K562 (cell line): Measurements from ENCODE around the gene EFCAB5. TPM values are rescaled to one million over a fixed set of nuclear protein-coding genes. Genes with fewer than 3 reads are reported as not detected.

ENCODE experiments used
- ATAC-seq: fragments of 200-7000 bp; cut with Tn5 transposase; 3 replicates; pipeline ENCODE4 v1.9.1; 2020; ENCODE audit warnings: moderate library complexity
- BruUV-seq: library from RNA; stranded (reverse); fragments of 400-500 nt; replicated peaks from 2 replicates; lab custom pipeline; 2021; lab: Mats Ljungman, UMichigan
- CTCF ChIA-PET: fragments of 300-600 bp; formaldehyde crosslinking; extraction: SDS; loops from one replicate; lab custom pipeline; 2021; ENCODE audit warnings: low intra/inter-chr PET ratio; lab: Yijun Ruan, JAX
- POLR2A ChIA-PET: fragments of 300-600, 350-650 bp; sonication (Branson Sonifier 250); formaldehyde crosslinking; extraction: SDS; loops from one replicate; lab custom pipeline; 2021; ENCODE audit warnings: antibody characterized with exemption, inconsistent platforms; lab: Yijun Ruan, JAX
- DNase-seq, 4 experiments: peaks; one replicate each; pipeline versions ENCODE4 v3.0.0 to v3.0.0-alpha.2; 2011 to 2018; ENCODE audit warnings: low spot score in 3 of 4, mixed read lengths in 3 of 4; ENCODE audit errors: extremely low read depth in 1 of 4
- FAIRE-seq: peaks from 2 replicates; lab custom pipeline; 2011; peaks lifted over from hg19 to GRCh38; lab: Jason Lieb, UNC
- H2AFZ ChIP-seq: 2 replicates; pipeline ENCODE4 v1.6.0; 2011; ENCODE audit warnings: low read depth, low read length, control low read depth, inconsistent platforms
- H3K27ac ChIP-seq: fragments of 200-600 bp; 3 replicates; pipeline ENCODE4 v1.8.0; 2011; ENCODE audit warnings: low read depth, mild to moderate bottlenecking, control low read depth, inconsistent platforms, low read length, moderate library complexity, mixed read lengths; ENCODE audit errors: extremely low read depth
- H3K27me3 ChIP-seq, 2 experiments: fragments of 300-600 bp in 1 of 2; 2 replicates in 1 of 2; 3 replicates in 1 of 2; pipeline versions ENCODE4 v1.6.0 to v1.8.0; 2011; ENCODE audit warnings: inconsistent platforms in 2 of 2, low read length in 2 of 2, mild to moderate bottlenecking in 1 of 2, mixed read lengths in 1 of 2, moderate library complexity in 1 of 2; ENCODE audit not compliant: control insufficient read depth in 2 of 2, insufficient read depth in 2 of 2
- H3K36me3 ChIP-seq: fragments of 300-600 bp; 3 replicates; pipeline ENCODE4 v1.8.0; 2011; ENCODE audit warnings: mild to moderate bottlenecking, low read length, inconsistent platforms; ENCODE audit not compliant: control insufficient read depth, insufficient read depth
- H3K4me1 ChIP-seq, 2 experiments: fragments of 200-600 bp in 1 of 2; replicated peaks in 1 of 2; 2 replicates in 1 of 2; 3 replicates in 1 of 2; pipeline versions ENCODE4 v1.5.1 to v1.8.0; 2011; ENCODE audit warnings: inconsistent platforms in 2 of 2, low read length in 2 of 2, mild to moderate bottlenecking in 1 of 2, mixed read lengths in 1 of 2, moderate library complexity in 1 of 2; ENCODE audit not compliant: control insufficient read depth in 2 of 2, insufficient read depth in 2 of 2
- H3K4me2 ChIP-seq: 2 replicates; pipeline ENCODE4 v1.6.1; 2011; ENCODE audit warnings: low read length, control low read depth, inconsistent platforms, mixed read lengths; ENCODE audit not compliant: insufficient read depth
- H3K4me3 ChIP-seq: fragments of 200-600 bp; sonication (generic), shearing (Covaris generic); 2 replicates; pipeline ENCODE4 v1.5.1; 2016; ENCODE audit warnings: control low read depth, inconsistent platforms
- H3K79me2 ChIP-seq: fragments of 200-600 bp; 3 replicates; pipeline ENCODE4 v1.8.0; 2011; ENCODE audit warnings: low read length, inconsistent platforms; ENCODE audit not compliant: control insufficient read depth, insufficient read depth
- H3K9ac ChIP-seq, 2 experiments: 2 replicates each; pipeline versions ENCODE4 v1.6.0 to v1.6.1; 2011; ENCODE audit warnings: low read depth in 2 of 2, low read length in 2 of 2, control low read depth in 1 of 2, inconsistent platforms in 1 of 2, mild to moderate bottlenecking in 1 of 2, mixed read lengths in 1 of 2; ENCODE audit not compliant: insufficient read depth in 1 of 2
- H3K9me1 ChIP-seq: one replicate; pipeline ENCODE4 v1.6.0; 2011; ENCODE audit warnings: inconsistent platforms, mild to moderate bottlenecking, low read length, moderate library complexity; ENCODE audit not compliant: control insufficient read depth, insufficient read depth
- H3K9me3 ChIP-seq: replicated peaks from 2 replicates; pipeline ENCODE4 v1.5.1; 2011; ENCODE audit warnings: low read depth, low read length, inconsistent platforms; ENCODE audit not compliant: control insufficient read depth, insufficient read depth
- H4K20me1 ChIP-seq: replicated peaks from 2 replicates; pipeline ENCODE4 v1.6.1; 2011; ENCODE audit warnings: low read length, inconsistent platforms, mixed read lengths; ENCODE audit not compliant: control insufficient read depth, insufficient read depth
- ARNT ChIP-seq, 2 experiments: fragments of 450-650 bp; IDR thresholded peaks; 2 replicates each; pipeline ENCODE4 v1.6.1; 2016; ENCODE audit warnings: mild to moderate bottlenecking in 1 of 2
- CBX2 ChIP-seq: fragments of 200-600 bp; sonication (generic); IDR thresholded peaks from one replicate; pipeline ENCODE4 v1.6.1; 2012; ENCODE audit warnings: mild to moderate bottlenecking, low read length, inconsistent platforms; ENCODE audit not compliant: insufficient read depth, poor library complexity, severe bottlenecking
- MAFF ChIP-seq: IDR thresholded peaks from 2 replicates; pipeline ENCODE4 v1.6.1; 2012; ENCODE audit warnings: low read length, improper control_type of control experiment
- MAZ ChIP-seq, 2 experiments: fragments of 450-650 bp in 1 of 2; sonication (generic) in 1 of 2; formaldehyde crosslinking; IDR thresholded peaks in 1 of 2; conservative IDR thresholded peaks in 1 of 2; 2 replicates each; pipeline versions ENCODE4 v1.4.0 to v1.5.0; 2020; ENCODE audit warnings: mild to moderate bottlenecking in 1 of 2, missing genetic modification reagents in 1 of 2
- NCOA1 ChIP-seq: fragments of 450-650 bp; IDR thresholded peaks from 2 replicates; pipeline ENCODE4 v1.6.1; 2016; ENCODE audit warnings: low read depth
- SMARCC2 ChIP-seq: fragments of 450-650 bp; IDR thresholded peaks from 2 replicates; pipeline ENCODE4 v1.6.1; 2017; ENCODE audit warnings: antibody characterized with exemption, moderate library complexity, mild to moderate bottlenecking, low read depth
- ZC3H4 ChIP-seq: sonication (generic); formaldehyde crosslinking; IDR thresholded peaks from 2 replicates; pipeline ENCODE4 v1.9.0; 2021; ENCODE audit warnings: missing genetic modification reagents, borderline replicate concordance
- ZKSCAN8 ChIP-seq: fragments of 200-800 bp; sonication (Bioruptor generic); IDR thresholded peaks from 2 replicates; pipeline ENCODE4 v1.6.1; 2016; ENCODE audit warnings: missing genetic modification characterization, missing compliant biosample characterization
- ZNF740 ChIP-seq, 3 experiments: fragments of 200-800 bp in 1 of 3; sonication (Bioruptor generic) in 1 of 3; sonication (generic) in 1 of 3; formaldehyde crosslinking in 1 of 3; IDR thresholded peaks; 2 replicates each; pipeline versions ENCODE4 v1.6.1 to v1.8.0; 2016 to 2022; ENCODE audit warnings: mild to moderate bottlenecking in 2 of 3, missing compliant biosample characterization in 2 of 3, missing genetic modification characterization in 2 of 3, missing genetic modification reagents in 1 of 3
- in situ Hi-C: fragments of 300-500 bp; cut with MboI; formaldehyde crosslinking; loops from 4 replicates; pipeline ENCODE4 v1.15.0; 2018; ENCODE audit warnings: inconsistent platforms, mixed read lengths
- intact Hi-C: fragments of 100-400 bp; cut with micrococcal nuclease; formaldehyde crosslinking; loops from 2 replicates; pipeline ENCODE4 v1.14.2; 2022
- polyA plus RNA-seq, 8 experiments: library from polyadenylated mRNA; depleted of rRNA in 4 of 8; stranded (reverse) in 5 of 8; unstranded in 3 of 8; fragments of >200 nt; fragmentation: Nextera tagmentation in 2 of 8; fragmentation: Illumina TruSeq in 1 of 8; extraction: Ambion mirVana in 2 of 8; extraction: Trizol in 1 of 8; gene quantifications; 2 replicates each; pipeline versions ENCODE4 v1.2.1 to v1.2.3, GENCODE V29; 2011 to 2014; ENCODE audit warnings: inconsistent platforms in 1 of 8, missing spikeins in 1 of 8
- total RNA-seq, 7 experiments: library from RNA; depleted of rRNA in 6 of 7; stranded (reverse); fragments of >200 nt in 6 of 7; fragmentation: Illumina TruSeq in 2 of 7; extraction: Trizol in 2 of 7; gene quantifications; 2 replicates each; pipeline versions ENCODE4 v1.2.1 to v1.2.3, GENCODE V29; 2011 to 2021; ENCODE audit warnings: low replicate concordance in 1 of 7

The EFCAB5 gene
- total and polyA plus RNA-seq, 9 of the 15 experiments (the other 6 are each of a cell fraction or from before 2014, with no cell fraction given) = 0.06 to 0.11 TPM; not detected in 7

GRCh38 chr17:30002088-30002487, 60.7 kb downstream of the EFCAB5 start:
- CTCF ChIA-PET = interaction anchor here (0.7 kb wide), 1 partner anchor 630 kb away, joined by 4 read pairs; no protein-coding TSS in a partner anchor
- Histone ChIP-seq H3K4me1 (no peaks in the 10 kb centered on the region), H3K9me1 (no peaks in the 10 kb centered on the region)
- ATAC-seq (no peak), DNase-seq (no peak)
- in situ Hi-C loops = no loop called here
- no TSS peak for BruUV-seq
- POLR2A ChIA-PET = no interaction called here
- TF ChIP-seq ZNF740 (CRISPR knock-in tag; IDR thresholded peaks at IDR 0.05) = no peak
- no peak for TF ChIP-seq ZNF740 (tag; IDR thresholded peaks at IDR 0.05)
- TF ChIP-seq MAZ (CRISPR knock-in tag; conservative IDR thresholded peaks at IDR 0.05 in 1 of 2, IDR thresholded peaks at IDR 0.05 in 1 of 2) = no peak
- no peak for TF ChIP-seq ARNT (IDR thresholded peaks at IDR 0.05)
- no peak for TF ChIP-seq CBX2
- TF ChIP-seq SMARCC2 = no peak
- TF ChIP-seq MAFF = no peak
- no peak for TF ChIP-seq ZKSCAN8 (CRISPR knock-in tag)
- TF ChIP-seq NCOA1 = no peak
- TF ChIP-seq ZC3H4 (CRISPR knock-in tag) = no peak
- TF ChIP-seq, all 486 proteins: peak for 0
- Histone ChIP-seq H3K4me2 (no peak overlapping the region), H4K20me1 (no peaks in the 10 kb centered on the region), H2AFZ (no peak overlapping the region), H3K4me3 (no peak overlapping the region), H3K36me3 (no peaks in the 10 kb centered on the region), H3K79me2 (no peaks in the 10 kb centered on the region), H3K27ac (no peak overlapping the region), H3K9ac (no peak overlapping the region), H3K27me3 (no peaks in the 10 kb centered on the region), H3K9me3 (no peaks in the 10 kb centered on the region)
- FAIRE-seq = no peak
- intact Hi-C loops = loop anchor here (5.0 to 10.0 kb wide), 2 partner anchors 70 to 367 kb away; partner anchors contain the start of gene SSH2
